HEK293 (cell line): Measurements from ENCODE around the gene NDUFS7.

ENCODE experiments used
- CTCF ChIA-PET: fragments of 350-600 bp; formaldehyde crosslinking; extraction: SDS; loops from one replicate; lab custom pipeline; 2021; ENCODE audit warnings: antibody characterized with exemption; lab: Yijun Ruan, JAX
- POLR2A ChIA-PET: fragments of 300-600 bp; formaldehyde crosslinking; extraction: SDS; loops from one replicate; lab custom pipeline; 2020; ENCODE audit warnings: antibody characterized with exemption, inconsistent platforms; lab: Yijun Ruan, JAX
- H3K27ac ChIP-seq: fragments of 200-500 bp; sonication (Bioruptor generic); 2 replicates; pipeline ENCODE4 v1.5.1; 2014; ENCODE audit warnings: low read depth, low read length, control low read depth, inconsistent platforms; ENCODE audit errors: extremely low read depth
- H3K36me3 ChIP-seq, 2 experiments: fragments of 200-500 bp in 1 of 2; sonication (Bioruptor generic) in 1 of 2; 1 replicate in 1 of 2; 2 replicates in 1 of 2; pipeline ENCODE4 v1.5.1; 2014 to 2017; ENCODE audit warnings: inconsistent platforms in 2 of 2, low read length in 2 of 2; ENCODE audit not compliant: control insufficient read depth in 2 of 2, insufficient read depth in 1 of 2
- H3K4me1 ChIP-seq: fragments of 200-500 bp; sonication (Bioruptor generic); 2 replicates; pipeline ENCODE4 v1.5.1; 2014; ENCODE audit warnings: mild to moderate bottlenecking, low read length, inconsistent platforms; ENCODE audit not compliant: control insufficient read depth, insufficient read depth
- H3K4me3 ChIP-seq: 2 replicates; pipeline ENCODE4 v1.5.1; 2011; ENCODE audit warnings: low read depth, mild to moderate bottlenecking, control low read depth, low read length, moderate library complexity
- H3K9me3 ChIP-seq: fragments of 200-500 bp; sonication (Bioruptor generic); 2 replicates; pipeline ENCODE4 v1.5.1; 2014; ENCODE audit warnings: low read depth, low read length, inconsistent platforms; ENCODE audit not compliant: control insufficient read depth, insufficient read depth
- BCL6B ChIP-seq: fragments of 450-650 bp; formaldehyde crosslinking; IDR thresholded peaks from 2 replicates; pipeline ENCODE4 v1.5.1; 2017; ENCODE audit warnings: missing biosample characterization, missing genetic modification characterization
- HOXA7 ChIP-seq: sonication (generic); formaldehyde crosslinking; IDR thresholded peaks from 2 replicates; pipeline ENCODE4 v1.8.1; 2022; ENCODE audit warnings: missing genetic modification reagents, borderline replicate concordance
- IKZF3 ChIP-seq: fragments of 450-650 bp; IDR thresholded peaks from 2 replicates; pipeline ENCODE4 v1.5.0; 2018; ENCODE audit warnings: missing biosample characterization, mild to moderate bottlenecking, missing genetic modification characterization, moderate library complexity
- ZBTB26 ChIP-seq: fragments of 450-650 bp; formaldehyde crosslinking; optimal IDR thresholded peaks from 2 replicates; pipeline ENCODE3; 2016; ENCODE audit warnings: missing biosample characterization, mild to moderate bottlenecking, missing genetic modification characterization
- ZFP41 ChIP-seq: fragments of 450-650 bp; formaldehyde crosslinking; IDR thresholded peaks from 2 replicates; pipeline ENCODE4 v1.5.1; 2016; ENCODE audit warnings: missing biosample characterization, missing genetic modification characterization, borderline replicate concordance
- ZNF155 ChIP-seq: fragments of 450-650 bp; formaldehyde crosslinking; IDR thresholded peaks from 2 replicates; pipeline ENCODE4 v1.5.1; 2016; ENCODE audit warnings: missing biosample characterization, missing genetic modification characterization
- ZNF274 ChIP-seq, 2 experiments: fragments of 200-500 bp in 1 of 2; fragments of 450-650 bp in 1 of 2; sonication (Bioruptor generic) in 1 of 2; formaldehyde crosslinking in 1 of 2; IDR thresholded peaks; 2 replicates each; pipeline versions ENCODE4 v1.5.1 to v1.6.1; 2014 to 2016; ENCODE audit warnings: borderline replicate concordance in 1 of 2, inconsistent platforms in 1 of 2, low read length in 1 of 2, missing biosample characterization in 1 of 2, missing genetic modification characterization in 1 of 2
- ZNF513 ChIP-seq: fragments of 450-650 bp; IDR thresholded peaks from 2 replicates; pipeline ENCODE4 v1.5.1; 2018; ENCODE audit warnings: missing biosample characterization, missing genetic modification characterization
- ZNF518A ChIP-seq: fragments of 450-650 bp; formaldehyde crosslinking; conservative IDR thresholded peaks from 2 replicates; pipeline ENCODE4 v1.5.1; 2016; ENCODE audit warnings: low read depth, missing biosample characterization, missing genetic modification characterization
- ZNF621 ChIP-seq: fragments of 450-650 bp; formaldehyde crosslinking; IDR thresholded peaks from 2 replicates; pipeline ENCODE4 v1.5.1; 2017; ENCODE audit warnings: missing biosample characterization, missing genetic modification characterization
- ZNF624 ChIP-seq: fragments of 450-650 bp; formaldehyde crosslinking; IDR thresholded peaks from 2 replicates; pipeline ENCODE4 v1.5.1; 2017; ENCODE audit warnings: missing biosample characterization, missing genetic modification characterization
- ZNF777 ChIP-seq: fragments of 450-650 bp; formaldehyde crosslinking; IDR thresholded peaks from 2 replicates; pipeline ENCODE4 v1.5.1; 2017; ENCODE audit warnings: missing biosample characterization, missing genetic modification characterization, borderline replicate concordance
- ZNF830 ChIP-seq: fragments of 450-650 bp; IDR thresholded peaks from 2 replicates; pipeline ENCODE4 v1.5.0; 2018; ENCODE audit warnings: missing biosample characterization, missing genetic modification characterization, low read depth, mild to moderate bottlenecking, moderate library complexity
- ZSCAN4 ChIP-seq: fragments of 450-650 bp; formaldehyde crosslinking; IDR thresholded peaks from 2 replicates; pipeline ENCODE4 v1.5.1; 2017; ENCODE audit warnings: missing biosample characterization, missing genetic modification characterization

The NDUFS7 gene

GRCh38 chr19:1388637-1389026, 4.9 kb downstream of the NDUFS7 start (continued):
- TF ChIP-seq BCL6B (tag by site-specific recombination) = no peak
- TF ChIP-seq ZNF155 (tag by site-specific recombination) = no peak
- TF ChIP-seq ZNF830 = no peak
- no peak for TF ChIP-seq ZNF513 (tag by site-specific recombination)
- no peak for TF ChIP-seq HOXA7 (CRISPR knock-in tag)
- no peak for TF ChIP-seq ZNF777
- TF ChIP-seq ZFP41 (tag by site-specific recombination) = no peak

GRCh38 chr19:1389033-1389940, 5.6 kb downstream of the NDUFS7 start:
- Histone ChIP-seq H3K27ac (no peak overlapping the region), H3K9me3 (no peaks in the 10 kb centered on the region), H3K36me3 (peaks cover 0 to 64% of the 10 kb centered on the region in 2 experiments; a peak in 2 of 3 replicates), H3K4me1 (0 out of 2 replicates have a peak, but pooled peaks cover 3% of the 10 kb centered on the region), H3K4me3 (no peak overlapping the region)
- ChIA-PET CTCF (interaction anchor here (0.5 kb wide), 1 partner anchor 387 kb away, joined by 4 read pairs; no protein-coding TSS in a partner anchor), POLR2A (interaction anchor here (0.7 kb wide), 2 partner anchors 9 to 111 kb away, joined by 3 read pairs; no protein-coding TSS in a partner anchor)
- TF ChIP-seq ZBTB26 (tag by site-specific recombination) (peak; percentile 38), ZNF624 (tag by site-specific recombination) (no peak), ZSCAN4 (peak; percentile 90), ZNF621 (tag by site-specific recombination) (no peak), ZNF274 (IDR thresholded peaks at IDR 0.05; ENCODE audit: low read length) (no peak), ZNF274 (tag by site-specific recombination; IDR thresholded peaks at IDR 0.05; ENCODE audit: borderline replicate concordance) (no peak), IKZF3 (tag by site-specific recombination) (no peak), ZNF518A (tag by site-specific recombination) (no peak)
